HepG2 (cell line): Measurements from ENCODE around the gene SLC29A1. TPM values are rescaled to one million over a fixed set of nuclear protein-coding genes. Genes with fewer than 3 reads are reported as not detected.

Source experiments
- AKAP8 ChIP-seq: sonication (generic); formaldehyde crosslinking; IDR thresholded peaks from 2 replicates; pipeline ENCODE4 v1.5.1; 2020; ENCODE audit warnings: mild to moderate bottlenecking, missing genetic modification reagents
- BRF2 ChIP-seq: sonication (generic); formaldehyde crosslinking; IDR thresholded peaks from 2 replicates; pipeline ENCODE4 v1.8.1; 2022; ENCODE audit warnings: mild to moderate bottlenecking, missing genetic modification reagents
- DR1 ChIP-seq: sonication (generic); formaldehyde crosslinking; IDR thresholded peaks from 2 replicates; pipeline ENCODE4 v1.8.0; 2021; ENCODE audit warnings: mild to moderate bottlenecking, missing genetic modification reagents, inconsistent platforms
- E2F5 ChIP-seq: sonication (generic); formaldehyde crosslinking; conservative IDR thresholded peaks from 2 replicates; pipeline ENCODE4 v1.4.0; 2020; ENCODE audit warnings: missing genetic modification reagents
- EZH2 ChIP-seq: conservative IDR thresholded peaks from 2 replicates; pipeline ENCODE4 v1.6.1; 2012; ENCODE audit warnings: mild to moderate bottlenecking, low read depth, low read length, moderate library complexity
- HNF1A ChIP-seq, 2 experiments: sonication (generic) in 1 of 2; formaldehyde crosslinking in 1 of 2; IDR thresholded peaks; 2 replicates each; pipeline versions ENCODE4 v1.4.0 to v1.6.1; 2016 to 2020; ENCODE audit warnings: borderline replicate concordance in 1 of 2, low read depth in 1 of 2, mild to moderate bottlenecking in 1 of 2, missing genetic modification reagents in 1 of 2
- JDP2 ChIP-seq: sonication (generic); formaldehyde crosslinking; IDR thresholded peaks from 2 replicates; pipeline ENCODE4 v1.8.1; 2022; ENCODE audit warnings: missing genetic modification reagents, borderline replicate concordance
- NAIF1 ChIP-seq: sonication (generic); formaldehyde crosslinking; IDR thresholded peaks from 2 replicates; pipeline ENCODE4 v1.5.0; 2020; ENCODE audit warnings: mild to moderate bottlenecking, missing genetic modification reagents, borderline replicate concordance
- NCOA1 ChIP-seq: sonication (generic); formaldehyde crosslinking; IDR thresholded peaks from 2 replicates; pipeline ENCODE4 v1.9.0; 2021; ENCODE audit warnings: missing genetic modification reagents
- REST ChIP-seq, 2 experiments: IDR thresholded peaks; 2 replicates each; pipeline ENCODE4 v1.6.1; 2011 to 2012; ENCODE audit warnings: low read length in 2 of 2, borderline replicate concordance in 1 of 2, low read depth in 1 of 2, mild to moderate bottlenecking in 1 of 2, moderate library complexity in 1 of 2
- TBP ChIP-seq: sonication (generic); formaldehyde crosslinking; IDR thresholded peaks from 2 replicates; pipeline ENCODE4 v1.5.0; 2020; ENCODE audit warnings: missing genetic modification reagents
- ZBTB8A ChIP-seq: sonication (generic); formaldehyde crosslinking; IDR thresholded peaks from 2 replicates; pipeline ENCODE4 v1.4.0; 2020; ENCODE audit warnings: mild to moderate bottlenecking, low read depth, missing genetic modification reagents, borderline replicate concordance
- ZNF253 ChIP-seq: sonication (generic); formaldehyde crosslinking; IDR thresholded peaks from 2 replicates; pipeline ENCODE4 v1.8.0; 2022; ENCODE audit warnings: mild to moderate bottlenecking, missing genetic modification reagents, borderline replicate concordance
- ZNF367 ChIP-seq: sonication (generic); formaldehyde crosslinking; IDR thresholded peaks from 2 replicates; pipeline ENCODE4 v1.4.0; 2020; ENCODE audit warnings: missing genetic modification reagents, borderline replicate concordance
- ZNF883 ChIP-seq: sonication (generic); formaldehyde crosslinking; IDR thresholded peaks from 2 replicates; pipeline ENCODE4 v1.5.1; 2020; ENCODE audit warnings: mild to moderate bottlenecking, missing genetic modification reagents; ENCODE audit errors: not compliant biosample characterization
- polyA plus RNA-seq, 8 experiments: library from polyadenylated mRNA; depleted of rRNA in 3 of 8; stranded (reverse) in 7 of 8; unstranded in 1 of 8; fragments of >200 nt; fragmentation: Illumina TruSeq in 4 of 8; extraction: Trizol in 4 of 8; gene quantifications; 2 replicates each; pipeline versions ENCODE4 v1.2.1 to v1.2.3, GENCODE V29; 2011 to 2016; ENCODE audit warnings: low read depth in 4 of 8, missing spikeins in 1 of 8, mixed read lengths in 1 of 8; ENCODE audit not compliant: insufficient read depth in 1 of 8
- total RNA-seq, 5 experiments: library from RNA; depleted of rRNA; stranded (reverse); fragments of >200 nt; fragmentation: Illumina TruSeq; extraction: Trizol; gene quantifications; 2 replicates each; pipeline ENCODE4 v1.2.3, GENCODE V29; 2016; ENCODE audit warnings: low read depth in 1 of 5

The SLC29A1 gene
- total and polyA plus RNA-seq, 2 of the 13 experiments (the other 11 are each of a cell fraction or from before 2014, with no cell fraction given), result 43.2 to 106 TPM

DNA sequence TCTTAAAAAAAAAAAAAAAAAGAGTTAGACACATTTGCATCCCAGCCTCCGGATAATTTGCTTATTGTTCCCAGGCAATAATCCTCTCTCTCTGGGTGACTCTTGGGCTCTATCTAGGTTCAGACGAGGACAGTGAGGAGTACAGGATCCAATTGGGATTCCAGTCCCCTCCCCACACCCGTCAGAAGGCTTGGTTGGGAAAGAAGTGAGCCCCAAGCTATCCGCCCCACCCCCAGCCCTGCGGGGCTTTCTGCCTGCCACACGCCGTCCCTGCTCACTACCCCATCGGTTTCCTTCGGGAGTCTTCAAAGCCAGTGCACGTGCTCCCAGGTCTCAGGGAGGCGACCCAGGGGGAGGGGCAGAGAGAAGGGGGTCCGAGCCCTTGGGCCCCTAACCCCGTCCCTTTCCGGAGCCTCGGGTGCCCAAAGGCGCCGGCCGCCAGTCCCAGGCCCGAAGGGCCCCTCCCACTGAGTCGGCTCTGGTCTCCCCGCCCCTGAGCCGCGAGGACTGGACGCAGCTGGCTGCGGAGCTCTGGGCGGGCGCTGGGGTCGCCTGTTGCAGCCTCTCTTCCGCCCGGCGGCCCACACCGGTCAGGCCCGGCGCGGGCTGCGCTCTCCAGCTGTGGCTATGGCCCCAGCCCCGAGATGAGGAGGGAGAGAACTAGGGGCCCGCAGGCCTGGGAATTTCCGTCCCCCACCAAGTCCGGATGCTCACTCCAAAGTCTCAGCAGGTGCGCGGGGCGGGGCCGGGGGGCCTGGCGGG, 4.2 kb upstream of the SLC29A1 start (continued):
- TF ChIP-seq ZNF883 (CRISPR knock-in tag), result peak; percentile 53
- TF ChIP-seq REST (IDR thresholded peaks at IDR 0.05; ENCODE audit: borderline replicate concordance in 1 of 2, low read depth in 1 of 2, low read length in 2 of 2), result no peak
- TF ChIP-seq ZNF367, result peak; percentile 33; the same call in 1 of the 2 replicates
- no peak for TF ChIP-seq JDP2
- no peak for TF ChIP-seq ZBTB8A
- no peak for TF ChIP-seq TBP
- TF ChIP-seq DR1 (CRISPR knock-in tag), result no peak
- TF ChIP-seq HNF1A (IDR thresholded peaks at IDR 0.05; ENCODE audit: low read depth), result no peak; the same call in 1 of the 2 replicates
- 0 out of 2 replicates have a peak, but pooled peaks have one; percentile 25 for TF ChIP-seq HNF1A (CRISPR knock-in tag; IDR thresholded peaks at IDR 0.05; ENCODE audit: borderline replicate concordance)
- TF ChIP-seq NAIF1 (CRISPR knock-in tag), result no peak; the same call in 1 of the 2 replicates
- TF ChIP-seq ZNF253, result peak; percentile 69; the same call in 1 of the 2 replicates
- TF ChIP-seq NCOA1 (CRISPR knock-in tag), result no peak
- TF ChIP-seq BRF2 (CRISPR knock-in tag), result no peak
- TF ChIP-seq EZH2, result no peak
- no peak for TF ChIP-seq AKAP8
- 0 out of 2 replicates have a peak, but pooled peaks have one; percentile 4 for TF ChIP-seq E2F5 (CRISPR knock-in tag)
